Amniotic stem cell (primary cell): Measurements from ENCODE around the gene AAMP.
A peak's percentile ranks its signal among the peaks of the same experiment; 100 is the strongest.
"Not testable (repeated sequence)": the region's sequence is repeated elsewhere in the genome, so short reads cannot be mapped to it uniquely, and the experiment has no call there.

Experiments used
- DNase-seq: peaks from one replicate; lab custom pipeline; 2025; lab: John Stamatoyannopoulos, UW

AAMP gene

GRCh38 chr2:218274586-218274985 lies 4.6 kb upstream of the AAMP start:
- no peak for DNase-seq

DNA sequence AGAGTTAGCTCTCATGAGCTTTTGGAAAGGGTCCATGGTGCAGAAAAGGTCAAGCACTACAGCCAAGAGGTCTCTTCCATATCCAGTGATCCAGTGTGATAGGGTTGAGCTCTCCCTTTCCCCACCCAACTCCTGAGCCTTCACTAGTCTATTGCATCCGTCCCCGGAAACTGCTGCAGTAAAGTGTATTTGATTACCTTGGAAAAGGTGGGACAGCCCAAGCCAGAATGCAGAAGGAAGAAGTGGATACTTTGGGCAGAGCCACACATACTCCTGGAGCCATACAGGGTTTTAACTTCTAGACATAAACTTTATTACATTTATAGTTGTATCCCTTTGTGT lies 3.9 kb upstream of the AAMP start:
- DNase-seq: no peak

DNA sequence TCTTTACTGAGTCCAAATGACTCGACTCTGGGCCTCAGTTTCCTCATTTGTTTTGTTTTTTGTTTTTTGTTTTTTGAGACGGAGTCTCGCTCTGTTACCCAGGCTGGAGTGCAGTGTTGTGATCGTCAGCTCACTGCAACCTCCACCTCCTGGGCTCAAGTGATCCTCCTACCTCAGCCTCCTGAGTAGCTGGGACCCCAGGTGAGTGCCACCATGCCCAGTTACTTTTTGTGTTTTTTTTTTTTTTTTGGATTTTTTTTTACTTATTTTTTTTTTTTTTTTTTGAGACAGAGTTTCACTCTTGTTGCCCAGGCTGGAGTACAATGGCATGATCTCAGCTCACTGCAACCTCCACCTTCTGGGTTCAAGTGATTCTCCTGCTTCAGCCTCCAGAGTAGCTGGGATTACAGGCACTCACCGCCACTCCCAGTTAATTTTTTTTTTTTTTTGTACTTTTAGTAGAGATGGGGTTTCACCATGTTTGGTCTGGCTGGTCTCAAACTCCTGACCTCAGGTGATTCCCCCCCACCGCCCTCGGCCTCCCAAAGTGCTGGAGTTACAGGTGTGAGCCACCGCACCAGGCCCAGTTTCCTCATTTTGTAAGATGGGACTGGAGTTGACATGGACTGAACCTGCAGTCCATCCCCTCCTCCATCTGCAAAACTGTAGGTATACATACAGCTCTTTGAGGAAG lies 3.4 kb upstream of the AAMP start:
- DNase-seq: not testable (repeated sequence)

GRCh38 chr2:218272531-218273212 lies 2.7 kb upstream of the AAMP start:
- DNase-seq: peak; percentile 71

DNA sequence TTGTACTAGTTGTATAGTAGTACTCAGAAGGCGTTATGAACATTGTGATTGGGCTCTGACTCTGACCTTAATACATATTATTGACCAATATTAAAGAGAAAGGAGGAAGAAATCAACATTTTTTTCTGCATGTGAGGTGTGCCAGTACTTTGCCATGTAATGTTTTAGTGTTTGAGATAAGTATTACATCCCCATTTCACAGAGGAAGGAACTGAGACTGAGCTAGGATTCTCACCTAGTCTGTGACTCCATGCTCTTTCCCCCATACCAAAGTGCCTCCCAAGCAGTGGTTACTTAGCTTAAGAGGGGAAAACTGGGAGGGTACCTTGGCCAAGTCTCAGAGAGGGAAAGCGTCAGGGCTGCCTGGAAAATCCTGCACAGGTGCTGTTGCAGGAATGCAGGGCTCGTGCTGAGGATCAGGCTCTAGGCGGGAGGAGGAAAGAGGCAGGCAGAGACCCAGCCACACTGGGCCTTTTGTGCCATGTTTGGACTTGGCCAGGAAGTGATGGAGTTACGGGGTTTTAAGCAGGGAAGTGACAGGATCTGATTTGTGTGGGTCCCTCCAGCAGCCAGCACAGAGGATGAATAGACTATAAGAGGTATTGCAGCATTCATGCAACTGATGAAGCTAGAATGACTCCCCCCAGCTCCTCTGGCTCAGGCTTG lies 2.1 kb upstream of the AAMP start:
- DNase-seq: no peak

GRCh38 chr2:218271487-218271797 lies 1.5 kb upstream of the AAMP start:
- DNase-seq: no peak

DNA sequence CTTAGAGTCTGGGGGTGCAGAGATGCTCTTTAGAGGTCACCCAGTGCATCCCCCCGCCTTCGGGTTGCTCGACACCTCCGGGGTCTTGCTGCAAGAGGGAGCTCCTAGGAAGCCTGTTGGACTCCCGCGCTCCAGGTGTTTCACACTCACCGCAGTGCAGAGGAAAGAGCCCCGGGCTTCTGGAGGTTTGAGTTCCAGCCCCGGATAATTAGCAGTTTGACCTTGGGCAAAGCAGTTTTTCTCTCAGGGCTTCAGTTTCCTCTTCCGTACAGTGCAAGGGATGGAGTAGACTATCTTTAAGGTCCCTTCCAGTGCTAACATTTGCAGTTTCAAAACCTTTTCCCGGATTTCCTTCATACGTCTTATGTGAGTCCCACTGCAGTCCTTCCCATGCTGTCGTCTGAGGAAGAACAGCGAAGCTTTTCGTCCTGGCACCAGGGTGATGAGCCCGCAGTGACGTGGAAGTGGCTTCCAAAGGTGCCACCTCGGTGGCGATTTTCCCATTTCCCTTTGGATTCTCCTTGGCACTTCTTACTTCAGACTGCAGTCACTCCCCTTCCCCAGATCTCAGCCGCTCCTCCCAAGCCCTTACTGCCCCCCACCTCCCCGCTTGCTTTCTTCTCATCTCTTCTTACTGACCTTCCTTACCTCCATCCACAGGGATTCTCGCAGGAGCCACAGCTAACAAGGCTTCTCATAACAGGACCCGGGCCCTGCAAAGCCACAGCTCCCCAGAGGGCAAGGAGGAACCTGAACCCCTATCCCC lies 967 bp upstream of the AAMP start:
- DNase-seq: no peak

DNA sequence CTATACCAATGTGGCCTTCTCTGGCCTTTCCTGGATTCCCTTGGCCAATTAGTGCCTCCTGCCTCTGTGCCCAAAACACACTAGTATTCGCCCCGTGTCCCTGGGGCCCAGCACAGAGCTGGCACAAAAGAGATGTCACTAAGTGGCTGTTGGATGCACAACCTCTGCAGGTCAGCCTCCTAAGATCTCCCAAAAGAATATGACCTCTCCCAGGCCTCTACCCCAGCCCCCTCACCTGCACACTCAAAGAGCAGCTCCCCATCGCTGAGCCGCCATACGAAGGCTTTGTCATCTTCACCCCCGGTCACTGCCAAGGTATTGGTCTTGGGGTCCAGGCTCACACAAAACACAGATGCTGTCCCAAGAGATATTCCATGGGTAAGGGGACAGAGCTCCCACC lies 2.7 kb downstream of the AAMP start:
- no peak for DNase-seq

DNA sequence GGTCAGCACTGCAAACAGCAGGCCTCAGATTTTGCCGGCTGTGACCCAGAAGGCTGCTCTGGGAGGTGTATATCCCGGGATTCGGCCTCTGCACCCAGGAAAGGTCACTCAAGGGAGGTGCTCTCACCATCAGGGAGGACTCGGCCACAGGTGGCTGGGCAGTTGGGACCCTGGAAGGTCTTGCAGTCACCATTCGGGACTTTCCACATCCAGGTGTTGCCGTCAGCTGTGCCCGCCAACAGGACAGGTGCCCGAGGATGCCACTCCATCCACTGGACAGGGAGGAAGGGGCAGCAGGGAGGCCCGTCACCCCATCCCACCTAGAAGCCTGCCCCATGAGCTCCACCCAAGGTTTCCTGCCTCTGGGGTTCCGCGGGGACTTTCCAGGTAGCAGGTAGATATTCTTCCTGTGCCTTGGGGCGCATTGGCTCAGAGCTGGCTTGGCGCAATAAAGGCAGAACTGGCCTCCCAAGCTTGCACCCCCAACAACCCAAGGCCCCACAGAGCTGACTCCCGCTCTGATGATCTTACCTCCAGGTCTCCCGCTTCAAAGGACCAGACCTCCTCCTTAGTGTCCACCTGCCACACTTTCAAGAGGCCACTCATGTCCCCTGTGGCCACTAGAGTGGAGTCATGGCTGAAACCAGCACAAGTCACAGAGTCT lies 3.5 kb downstream of the AAMP start:
- no peak for DNase-seq

GRCh38 chr2:218265626-218266025 lies 4.3 kb downstream of the AAMP start:
- no peak for DNase-seq

DNA sequence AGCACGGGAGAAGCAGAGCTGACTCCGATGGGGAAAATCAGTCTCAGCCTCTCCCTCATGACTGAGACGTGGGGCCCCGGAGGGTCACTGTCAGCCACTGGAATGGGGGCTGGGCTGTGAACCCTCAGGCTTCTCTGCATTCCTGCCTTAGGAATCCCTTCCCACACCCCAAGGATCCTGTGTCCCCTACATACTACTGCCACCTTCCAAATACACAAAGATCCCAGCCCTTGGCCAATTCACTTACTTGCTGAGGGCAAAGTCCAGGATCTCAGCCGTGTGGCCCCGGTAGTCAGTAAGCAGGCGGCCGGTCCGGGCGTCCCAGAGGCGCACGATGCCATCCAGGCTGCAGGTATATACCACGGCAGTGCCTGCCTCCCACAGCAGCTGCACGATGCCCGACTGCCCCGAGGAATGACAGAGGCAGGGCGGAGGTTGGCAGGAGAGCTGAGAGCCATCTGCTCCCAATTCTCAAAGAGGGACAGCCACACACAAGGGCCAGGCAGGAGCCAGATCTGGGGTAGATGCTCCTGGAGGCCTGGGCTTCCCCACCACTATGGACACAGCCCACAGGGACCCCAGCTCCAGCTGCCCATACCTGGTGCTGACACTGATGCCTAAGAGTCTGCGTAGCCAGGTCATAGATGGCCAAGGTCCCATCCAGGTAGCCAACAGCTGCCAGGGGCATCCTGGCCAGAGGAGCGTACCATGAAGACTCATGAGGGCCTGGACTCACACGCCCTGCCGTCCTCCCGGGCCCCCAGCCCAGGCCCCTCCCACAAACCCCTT lies 5.0 kb downstream of the AAMP start:
- no peak for DNase-seq

GRCh38 chr2:218263817-218264641 lies 5.9 kb downstream of the AAMP start:
- DNase-seq: no peak

DNA sequence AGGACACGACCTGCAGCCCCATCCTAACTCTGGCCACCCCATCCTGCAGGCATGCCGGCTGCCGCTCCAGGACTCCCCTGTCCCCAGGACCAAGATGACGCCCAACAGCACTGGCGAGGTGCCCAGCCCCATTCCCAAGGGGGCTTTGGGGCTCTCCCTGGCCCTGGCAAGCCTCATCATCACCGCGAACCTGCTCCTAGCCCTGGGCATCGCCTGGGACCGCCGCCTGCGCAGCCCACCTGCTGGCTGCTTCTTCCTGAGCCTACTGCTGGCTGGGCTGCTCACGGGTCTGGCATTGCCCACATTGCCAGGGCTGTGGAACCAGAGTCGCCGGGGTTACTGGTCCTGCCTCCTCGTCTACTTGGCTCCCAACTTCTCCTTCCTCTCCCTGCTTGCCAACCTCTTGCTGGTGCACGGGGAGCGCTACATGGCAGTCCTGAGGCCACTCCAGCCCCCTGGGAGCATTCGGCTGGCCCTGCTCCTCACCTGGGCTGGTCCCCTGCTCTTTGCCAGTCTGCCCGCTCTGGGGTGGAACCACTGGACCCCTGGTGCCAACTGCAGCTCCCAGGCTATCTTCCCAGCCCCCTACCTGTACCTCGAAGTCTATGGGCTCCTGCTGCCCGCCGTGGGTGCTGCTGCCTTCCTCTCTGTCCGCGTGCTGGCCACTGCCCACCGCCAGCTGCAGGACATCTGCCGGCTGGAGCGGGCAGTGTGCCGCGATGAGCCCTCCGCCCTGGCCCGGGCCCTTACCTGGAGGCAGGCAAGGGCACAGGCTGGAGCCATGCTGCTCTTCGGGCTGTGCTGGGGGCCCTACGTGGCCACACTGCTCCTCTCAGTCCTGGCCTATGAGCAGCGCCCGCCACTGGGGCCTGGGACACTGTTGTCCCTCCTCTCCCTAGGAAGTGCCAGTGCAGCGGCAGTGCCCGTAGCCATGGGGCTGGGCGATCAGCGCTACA lies 7.0 kb downstream of the AAMP start:
- DNase-seq: no peak

- no peak for DNase-seq
Measured at GRCh38 chr2:218262237-218262600, 7.7 kb downstream of the AAMP start.

DNA sequence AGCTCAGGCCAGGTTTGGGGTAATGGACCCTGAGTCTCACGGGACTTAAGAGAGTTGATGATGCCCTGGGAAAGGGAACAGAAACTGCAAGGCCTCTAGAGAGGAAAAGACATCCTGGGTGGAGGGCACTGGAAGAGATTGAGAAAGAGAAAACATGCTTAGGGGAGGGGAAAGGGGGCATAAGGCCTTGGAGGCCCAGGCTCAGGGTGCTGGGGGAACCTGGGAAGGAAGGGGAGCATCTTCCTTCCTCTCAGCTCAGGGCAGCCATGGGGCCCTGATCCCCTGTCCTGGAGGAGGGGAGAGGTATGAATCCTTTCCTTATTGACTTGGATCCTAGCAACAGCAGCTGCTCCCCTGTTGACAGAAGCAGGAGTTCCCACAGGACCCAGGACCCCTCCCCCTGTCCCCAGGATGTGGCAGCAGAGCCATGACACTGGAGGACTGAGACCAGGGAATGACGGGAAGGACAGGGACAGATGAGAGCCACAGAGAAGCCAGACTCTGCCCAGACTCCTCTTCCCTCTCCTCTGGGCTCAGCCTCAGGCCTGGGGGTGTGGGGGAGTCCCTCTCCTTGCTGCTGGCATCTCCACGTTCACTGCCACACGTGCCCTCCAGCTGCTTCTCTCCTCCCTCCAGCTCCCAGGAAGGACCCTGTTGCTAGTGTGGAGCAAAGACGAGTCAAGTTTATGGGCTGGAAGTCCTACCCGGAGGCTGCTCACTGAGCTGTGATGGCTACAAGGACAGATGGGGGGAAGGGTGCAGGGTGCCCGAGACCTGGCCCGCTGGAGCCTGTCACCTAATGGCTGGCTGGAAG lies 8.3 kb downstream of the AAMP start:
- no peak for DNase-seq

DNA sequence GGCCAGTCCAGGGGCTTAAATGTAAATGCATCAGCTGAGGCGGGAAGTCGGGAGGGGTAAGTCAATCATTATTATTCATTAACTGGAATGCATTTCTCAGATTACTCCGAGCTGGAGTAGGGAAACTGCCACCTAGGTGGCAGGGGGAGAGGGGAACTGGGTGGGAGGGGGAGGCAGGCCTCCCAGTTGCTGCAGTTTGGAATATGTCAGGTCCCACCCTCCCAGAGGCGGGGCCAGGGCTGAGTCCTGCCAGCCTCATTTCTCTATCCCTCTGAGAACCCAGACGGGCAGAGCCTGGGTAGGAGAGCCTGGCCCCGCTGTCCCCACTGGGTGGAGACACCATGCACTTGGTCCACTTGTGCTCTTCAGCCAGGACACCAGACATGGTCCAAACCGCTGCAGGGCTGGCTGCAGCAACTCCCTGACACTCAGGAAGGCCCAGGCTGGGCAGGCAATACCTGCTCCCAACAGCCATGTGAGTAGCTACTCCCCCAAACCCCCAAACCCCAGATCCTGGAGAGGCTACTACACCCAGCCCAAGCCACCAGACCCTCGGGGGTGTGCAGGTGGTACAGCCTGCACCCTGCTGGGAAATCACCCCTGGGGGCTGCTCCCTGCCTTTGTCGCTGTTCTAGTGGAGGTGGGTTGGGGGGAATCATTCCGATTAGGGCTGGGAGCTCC lies 9.1 kb downstream of the AAMP start, which contains the start of gene GPBAR1:
Gene GPBAR1 (plus strand): TSS at position 274 of the 681 bp plus-strand sequence. CDS start 1,710 bp downstream, outside the sequence.
- no peak for DNase-seq

GRCh38 chr2:218260166-218260565 lies 9.8 kb downstream of the AAMP start:
- DNase-seq: no peak
